HS-5 (cell line): ENCODE measurements around the gene KIAA2012.
A peak's percentile ranks its signal among the peaks of the same experiment; 100 is the strongest.
"Not testable (repeated sequence)": the region's sequence is repeated elsewhere in the genome, so short reads cannot be mapped to it uniquely, and the experiment has no call there.

Experiments used
- DNase-seq: peaks from one replicate; pipeline ENCODE4 v3.0.0-alpha.2; 2012; ENCODE audit warnings: low read depth

Gene KIAA2012

DNA sequence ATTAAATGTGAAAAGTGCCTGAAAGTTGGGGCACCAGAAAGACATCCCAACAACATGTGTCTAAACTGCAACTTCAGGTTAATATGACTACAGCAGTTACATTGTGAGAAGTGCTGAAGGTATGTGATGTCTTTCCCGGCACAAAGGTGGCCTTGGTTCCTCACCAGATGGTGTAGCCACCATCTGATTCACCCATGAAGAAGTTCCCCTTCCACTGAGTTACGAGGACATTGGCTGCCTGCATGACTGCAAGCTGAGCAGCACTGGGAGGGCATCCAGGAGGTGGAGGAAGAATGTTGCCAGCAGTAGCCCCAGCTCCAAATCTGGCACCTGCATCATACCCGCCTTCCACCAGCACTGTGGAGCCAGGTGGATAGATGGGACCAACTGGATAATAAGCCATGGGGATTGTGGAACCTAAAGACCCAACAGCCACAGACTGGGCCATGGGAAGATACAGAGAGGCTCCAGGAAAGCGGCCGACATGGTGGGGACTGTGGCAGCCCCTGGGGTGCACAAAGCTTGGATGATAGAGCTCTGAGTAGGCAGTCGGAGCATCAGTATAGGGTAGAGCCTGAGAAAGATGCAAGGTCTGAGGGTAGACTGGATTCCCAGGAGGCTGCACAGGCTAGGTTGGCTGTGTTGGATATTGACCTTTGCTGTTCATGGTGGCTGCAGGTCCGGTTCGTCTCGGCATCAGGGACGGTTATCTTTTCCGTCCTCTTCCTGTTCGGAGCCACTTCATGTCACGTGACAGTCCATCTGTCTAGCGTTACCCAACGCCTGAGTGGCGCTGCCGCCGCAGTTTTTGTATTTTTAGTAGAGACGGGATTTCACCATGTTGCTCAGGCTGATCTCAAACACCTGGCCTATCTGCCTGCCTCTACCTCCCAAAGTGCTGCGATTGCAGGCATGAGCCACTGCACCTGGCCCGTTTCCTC is 128.4 kb downstream of the KIAA2012 start:
- DNase-seq, result no peak

GRCh38 chr2:202203348-202203747 is 130.3 kb downstream of the KIAA2012 start:
- DNase-seq, result no peak

DNA sequence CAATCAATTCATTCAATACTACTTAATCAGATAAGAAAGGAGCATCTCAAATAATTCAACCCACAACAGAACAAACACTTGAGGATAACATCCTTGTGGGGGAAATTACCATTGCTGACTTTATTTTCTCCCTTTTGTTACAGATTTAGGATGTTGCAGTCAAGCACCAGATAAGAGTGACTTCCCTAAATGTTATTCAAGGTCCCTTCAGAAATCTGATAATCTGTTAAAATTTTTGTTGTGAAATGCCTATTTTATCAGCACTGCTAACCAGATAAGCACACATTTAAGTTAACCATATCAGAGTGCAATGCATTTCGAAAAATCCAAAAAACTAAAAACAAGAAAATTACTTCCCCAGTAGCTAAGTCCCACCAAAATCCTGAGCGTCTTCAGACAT is 131.8 kb downstream of the KIAA2012 start:
- DNase-seq, result no peak

- no peak for DNase-seq
Measured at GRCh38 chr2:202208526-202208925, 135.5 kb downstream of the KIAA2012 start.

DNA sequence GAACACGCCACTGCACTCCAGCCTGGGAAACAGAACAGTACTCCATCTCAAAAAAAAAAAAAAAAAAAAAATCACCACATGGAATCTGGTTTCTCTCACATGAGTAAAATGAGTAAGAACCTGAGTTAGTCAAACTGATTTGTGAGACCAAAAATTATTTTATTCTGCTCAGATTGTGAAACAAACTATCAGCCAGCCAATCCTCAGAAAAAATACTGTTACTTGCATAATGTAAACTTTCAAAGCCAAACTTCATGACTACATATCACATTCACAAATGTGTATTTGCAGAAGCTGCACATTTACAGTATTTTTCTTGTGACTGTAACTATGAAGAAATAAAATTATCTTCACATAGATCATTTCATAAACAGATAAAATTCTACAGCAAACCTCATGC is 142.1 kb downstream of the KIAA2012 start:
- no peak for DNase-seq

- DNase-seq, result no peak
Measured at GRCh38 chr2:202221873-202222272, 148.8 kb downstream of the KIAA2012 start.

- peak; percentile 31 for DNase-seq
Measured at GRCh38 chr2:202237787-202238233, 164.8 kb downstream of the KIAA2012 start.

DNA sequence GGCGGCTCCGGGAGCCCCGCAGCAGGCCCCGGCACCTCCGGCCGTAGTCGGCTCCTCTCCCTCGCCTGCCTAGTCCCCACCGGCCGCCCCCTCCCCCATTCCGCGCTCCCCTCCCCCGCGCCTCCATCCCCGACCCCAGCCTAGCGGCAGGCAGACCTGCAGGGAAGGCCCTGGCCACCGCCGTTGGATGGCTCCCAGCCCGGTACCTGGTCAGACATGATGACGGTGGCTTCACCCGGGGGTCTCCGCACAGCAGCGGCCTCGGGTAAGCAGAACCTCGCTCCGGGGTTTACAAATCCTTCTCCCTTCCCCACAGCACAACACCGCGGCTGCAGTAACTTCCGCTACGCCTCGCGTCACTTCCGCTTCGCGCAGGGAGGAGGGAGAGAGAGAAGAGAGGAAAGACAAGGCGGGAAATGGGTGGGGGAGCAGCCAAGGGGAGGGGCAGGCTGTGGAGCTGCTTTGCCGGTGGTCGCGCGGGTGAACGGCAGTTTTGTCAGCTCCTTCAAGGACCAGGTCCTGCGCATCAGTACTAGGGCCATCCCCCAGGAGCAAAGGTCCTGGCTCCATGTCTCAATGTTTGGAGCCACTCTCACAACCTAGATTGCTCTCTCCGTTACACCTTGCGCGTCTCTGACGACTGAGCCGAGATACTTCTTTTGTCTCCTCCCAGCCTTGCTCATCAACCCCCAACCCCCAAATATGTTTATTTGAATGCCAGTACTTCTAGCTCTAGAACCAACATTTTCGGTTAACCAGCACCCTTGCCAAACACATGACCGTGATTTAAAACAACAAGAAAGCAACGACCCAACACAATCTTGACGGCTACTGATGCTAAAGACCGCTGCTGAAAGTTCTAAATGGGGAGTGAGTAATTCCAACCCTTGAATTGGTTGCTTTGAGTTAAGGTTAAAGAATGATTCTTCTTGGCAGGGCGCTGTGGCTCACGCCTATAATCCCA is 165.5 kb downstream of the KIAA2012 start, which contains the start of gene SUMO1:
Gene SUMO1 (minus strand): TSS at position 364 of the 964 bp plus-strand sequence. CDS start 146 bp downstream, at position 218.
- peak; percentile 63 for DNase-seq

DNA sequence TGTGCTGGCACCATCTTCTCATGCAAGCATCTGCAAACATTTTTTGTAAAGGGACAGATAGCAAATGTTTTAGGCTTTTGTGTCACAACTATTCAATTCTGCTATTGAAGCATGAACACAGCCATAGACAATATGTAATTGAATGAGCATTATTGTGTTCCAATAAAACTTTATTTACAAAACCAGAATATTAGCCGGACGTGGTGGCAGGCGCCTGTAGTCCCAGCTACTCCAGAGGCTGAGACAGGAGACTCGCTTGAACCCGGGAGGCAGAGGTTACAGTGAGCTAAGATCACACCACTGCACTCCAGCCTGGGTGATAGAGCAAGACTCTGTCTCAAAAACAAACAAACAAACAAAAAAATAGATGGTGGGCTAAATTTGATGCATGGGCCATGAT is 174.7 kb downstream of the KIAA2012 start:
- not testable (repeated sequence) for DNase-seq

DNA sequence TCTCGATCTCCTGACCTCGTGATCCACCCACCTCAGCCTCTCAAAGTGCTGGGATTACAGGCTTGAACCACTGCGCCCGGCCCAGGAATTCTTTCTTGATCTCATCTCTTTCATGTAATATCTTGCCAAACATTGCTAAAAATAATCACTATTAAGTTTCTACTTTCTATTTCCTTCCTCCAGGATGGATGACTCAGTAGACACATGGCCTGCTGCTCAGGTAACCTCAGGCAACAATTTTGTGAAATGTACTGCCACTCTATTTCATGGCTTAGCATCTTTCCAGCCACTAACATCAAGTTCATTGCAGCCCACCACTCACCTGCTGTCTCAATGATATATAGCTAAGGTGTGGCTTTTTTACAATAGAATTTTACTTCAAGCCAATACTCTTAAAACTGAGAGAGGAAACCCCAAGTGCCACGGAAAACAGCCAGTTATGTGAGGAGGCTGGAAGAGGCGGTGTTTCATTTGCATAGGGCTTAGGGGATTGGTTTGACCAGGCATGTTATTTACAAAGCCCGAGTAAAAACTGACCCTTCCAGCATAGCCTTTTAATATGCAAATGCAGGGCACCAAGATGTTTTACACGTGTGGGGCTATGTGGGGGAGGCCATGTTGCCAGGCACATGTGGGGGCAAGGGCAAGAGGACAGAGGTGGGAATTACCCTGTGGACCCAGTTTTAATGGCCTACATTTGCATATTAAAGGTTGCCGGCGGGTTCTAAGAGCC is 176.6 kb downstream of the KIAA2012 start:
- DNase-seq, result no peak

GRCh38 chr2:202251494-202251893 is 178.4 kb downstream of the KIAA2012 start:
- no peak for DNase-seq
